Lung (tissue), 12 donors: Measurements from ENCODE around the gene ZFYVE9. TPM values are rescaled to one million over a fixed set of nuclear protein-coding genes. Genes with fewer than 3 reads are reported as not detected.

ENCODE experiments used
- ATAC-seq: fragments of 200-7000 bp; cut with Tn5 transposase; one replicate; pipeline ENCODE4 v1.9.1; 2020; ENCODE audit warnings: moderate number of reproducible peaks; ENCODE audit not compliant: insufficient read depth, low FRiP score
- DNase-seq, 3 donors: peaks; one replicate each; pipeline ENCODE4 v3.0.0-alpha.2; 2013 to 2017
- H3K27ac ChIP-seq, 2 donors: one replicate each; pipeline ENCODE4 v1.5.1; 2013; ENCODE audit warnings: mild to moderate bottlenecking in 2 of 2, moderate library complexity in 2 of 2, control low read depth in 1 of 2, inconsistent platforms in 1 of 2, low read depth in 1 of 2, low read length in 1 of 2
- H3K27me3 ChIP-seq, 3 donors: one replicate each; pipeline ENCODE4 v1.5.1; 2013; ENCODE audit warnings: low read length in 2 of 3; ENCODE audit not compliant: control insufficient read depth in 3 of 3, insufficient read depth in 3 of 3
- H3K36me3 ChIP-seq, 4 donors: one replicate each; pipeline ENCODE4 v1.5.1; 2013; ENCODE audit warnings: low read length in 4 of 4, mild to moderate bottlenecking in 1 of 4, moderate library complexity in 1 of 4; ENCODE audit not compliant: control insufficient read depth in 4 of 4, insufficient read depth in 4 of 4
- H3K4me1 ChIP-seq, 5 donors: one replicate each; pipeline ENCODE4 v1.5.1; 2013; ENCODE audit warnings: low read length in 5 of 5, mild to moderate bottlenecking in 2 of 5, moderate library complexity in 1 of 5; ENCODE audit not compliant: control insufficient read depth in 5 of 5, insufficient read depth in 5 of 5
- H3K4me3 ChIP-seq: one replicate; pipeline ENCODE4 v1.5.1; 2013; ENCODE audit warnings: mild to moderate bottlenecking, control low read depth, moderate library complexity
- H3K9ac ChIP-seq, 2 donors: one replicate each; pipeline ENCODE4 v1.5.1; 2013; ENCODE audit warnings: low read length in 2 of 2, control low read depth in 1 of 2; ENCODE audit not compliant: insufficient read depth in 1 of 2
- H3K9me3 ChIP-seq, 4 donors: one replicate each; pipeline ENCODE4 v1.5.1; 2013; ENCODE audit warnings: low read length in 3 of 4, mild to moderate bottlenecking in 1 of 4, moderate library complexity in 1 of 4; ENCODE audit not compliant: control insufficient read depth in 4 of 4, insufficient read depth in 3 of 4
- CTCF ChIP-seq: IDR thresholded peaks from 2 replicates; pipeline ENCODE4 v1.5.1; 2012; ENCODE audit warnings: mild to moderate bottlenecking; ENCODE audit errors: control extremely low read depth, extremely low read depth
- WGBS, 2 donors: extraction: QIAGEN DNeasy Blood & Tissue Kit; methylation state at CpG; one replicate each; pipeline ENCODE4 v1.1.7; 2013; 5-methylcytosine and 5-hydroxymethylcytosine counted together
- polyA plus RNA-seq, 2 donors: library from polyadenylated mRNA; stranded (reverse); fragments of 200-250 nt; gene quantifications; one replicate each; pipeline ENCODE4 v1.2.1, GENCODE V29; 2013
- total RNA-seq, 2 donors: library from RNA; depleted of rRNA in 1 of 2; stranded (reverse); fragments of >200 nt in 1 of 2; gene quantifications; one replicate each; pipeline ENCODE4 v1.2.1, GENCODE V29; 2014 to 2021
- donor health status: control.
- donor health status: control.
- donor health status: Bipolar disorder and iron deficiency.
- donor health status: healthy.
- donor health status: DM: yes; HTN: yes; CAD: no.

ZFYVE9 gene
- total and polyA plus RNA-seq, 4 donors = 3.3 to 51.5 (median 9.9) TPM

DNA sequence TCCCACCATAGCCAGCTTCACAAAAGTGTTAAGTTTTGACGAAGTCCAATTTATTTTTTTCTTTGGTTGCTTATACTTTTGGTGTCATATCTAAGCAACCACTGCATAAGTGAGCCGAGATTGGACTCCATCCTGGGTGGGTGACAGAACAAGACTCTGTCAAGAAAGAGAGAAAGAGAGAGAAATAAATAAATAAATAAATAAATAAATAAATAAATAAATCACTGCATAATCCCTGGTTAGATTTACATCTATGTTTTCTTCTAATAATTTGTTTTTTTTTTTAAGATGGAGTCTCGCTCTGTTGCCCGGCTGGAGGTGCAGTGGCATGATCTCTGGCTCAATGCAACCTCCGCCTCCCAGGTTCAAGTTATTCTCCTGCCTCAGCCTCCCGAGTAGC, 18.3 kb upstream of the ZFYVE9 start:
- ATAC-seq (no peak), DNase-seq (no peak)
- no peaks in the 10 kb centered on the region for H3K9me3 ChIP-seq
- H3K27ac ChIP-seq = no peak overlapping the region
- H3K4me1 ChIP-seq = peaks cover 0 to 5% (median 0%) of the 10 kb centered on the region in 5 donors
- H3K36me3 ChIP-seq = no peaks in the 10 kb centered on the region
- H3K27me3 ChIP-seq = no peaks in the 10 kb centered on the region
- H3K9ac ChIP-seq = no peak overlapping the region
- 93 to 98% methylated on average over 6 of the region's 6 CpGs for WGBS, 2 donors
- no peak for TF ChIP-seq CTCF
- H3K4me3 ChIP-seq = no peak overlapping the region

- Histone ChIP-seq H3K9ac (no peak overlapping the region), H3K9me3 (no peaks in the 10 kb centered on the region), H3K27ac (no peak overlapping the region), H3K27me3 (no peaks in the 10 kb centered on the region), H3K4me3 (no peak overlapping the region), H3K36me3 (no peaks in the 10 kb centered on the region), H3K4me1 (peaks cover 0 to 1% (median 0%) of the 10 kb centered on the region in 5 donors)
- DNase-seq = no peak
- ATAC-seq = no peak
- no peak for TF ChIP-seq CTCF
These were observed 16.0 kb upstream of the ZFYVE9 start for GRCh38 chr1:52125736-52126359.

GRCh38 chr1:52127181-52128180, 14.4 kb upstream of the ZFYVE9 start:
- 27% methylated on average over 5 of the region's 5 CpGs for WGBS, 2 donors
- peak; percentile 47 for ATAC-seq

More at GRCh38 chr1:52127181-52128180, 14.4 kb upstream of the ZFYVE9 start:
- Histone ChIP-seq H3K27me3 (no peaks in the 10 kb centered on the region), H3K4me1 (peaks cover 0 to 1% (median 0%) of the 10 kb centered on the region in 5 donors), H3K36me3 (no peaks in the 10 kb centered on the region), H3K4me3 (no peak overlapping the region), H3K9ac (no peak overlapping the region), H3K27ac (no peak overlapping the region), H3K9me3 (no peaks in the 10 kb centered on the region)
- DNase-seq = peak; percentile 51 to 84 (median 80)
- TF ChIP-seq CTCF = peak; percentile 44
